ENCODE data around the gene EPHX1.

The EPHX1 gene

GRCh38 chr1:225820522-225821120 lies 10.7 kb downstream of the EPHX1 start:
- H2AK5ac ChIP-seq (ENCODE audit: low read length), result no peak overlapping the region
- H2BK15ac ChIP-seq (replicated peaks; ENCODE audit: low read depth), result no peak overlapping the region
- no peak overlapping the region for H3K23ac ChIP-seq (ENCODE audit: low read length)
- H3K9ac ChIP-seq (ENCODE audit: low read length), result no peak overlapping the region
- WGBS (ENCODE audit: extremely low coverage, insufficient coverage, low lambda C conversion rate), result 100% methylated on average over 1 of the region's 5 CpGs
- H3K79me1 ChIP-seq (ENCODE audit: low read length), result peaks cover 39% of the 10 kb centered on the region
- H3K79me2 ChIP-seq (ENCODE audit: control insufficient read depth, insufficient read depth, low read length), result peaks cover 43% of the 10 kb centered on the region
- H3K56ac ChIP-seq (ENCODE audit: low read length), result no peak overlapping the region
- DNase-seq, result no peak
- no peaks in the 10 kb centered on the region for H3K27me3 ChIP-seq (ENCODE audit: insufficient read depth, low read length, poor library complexity)
- no peak overlapping the region for H2BK5ac ChIP-seq (ENCODE audit: low read length)
- no peak overlapping the region for H3K18ac ChIP-seq (ENCODE audit: low read length)
- no peak overlapping the region for H4K8ac ChIP-seq (ENCODE audit: low read depth, low read length)
- H3K4me1 ChIP-seq (ENCODE audit: control insufficient read depth, low read depth, low read length), result peaks cover 24% of the 10 kb centered on the region
- no peak overlapping the region for H3K4me2 ChIP-seq (ENCODE audit: low read length)
- no peak overlapping the region for H3K4me3 ChIP-seq (ENCODE audit: low read length)
- H3K4ac ChIP-seq (ENCODE audit: low read depth, low read length), result no peak overlapping the region
- H2BK120ac ChIP-seq (ENCODE audit: low read depth, low read length), result no peak overlapping the region
- no peaks in the 10 kb centered on the region for H3K36me3 ChIP-seq (ENCODE audit: control insufficient read depth, insufficient read depth, low read length)
- H3K27ac ChIP-seq (ENCODE audit: low read depth, low read length), result no peak overlapping the region
- H4K5ac ChIP-seq (ENCODE audit: low read length), result no peak overlapping the region

DNA sequence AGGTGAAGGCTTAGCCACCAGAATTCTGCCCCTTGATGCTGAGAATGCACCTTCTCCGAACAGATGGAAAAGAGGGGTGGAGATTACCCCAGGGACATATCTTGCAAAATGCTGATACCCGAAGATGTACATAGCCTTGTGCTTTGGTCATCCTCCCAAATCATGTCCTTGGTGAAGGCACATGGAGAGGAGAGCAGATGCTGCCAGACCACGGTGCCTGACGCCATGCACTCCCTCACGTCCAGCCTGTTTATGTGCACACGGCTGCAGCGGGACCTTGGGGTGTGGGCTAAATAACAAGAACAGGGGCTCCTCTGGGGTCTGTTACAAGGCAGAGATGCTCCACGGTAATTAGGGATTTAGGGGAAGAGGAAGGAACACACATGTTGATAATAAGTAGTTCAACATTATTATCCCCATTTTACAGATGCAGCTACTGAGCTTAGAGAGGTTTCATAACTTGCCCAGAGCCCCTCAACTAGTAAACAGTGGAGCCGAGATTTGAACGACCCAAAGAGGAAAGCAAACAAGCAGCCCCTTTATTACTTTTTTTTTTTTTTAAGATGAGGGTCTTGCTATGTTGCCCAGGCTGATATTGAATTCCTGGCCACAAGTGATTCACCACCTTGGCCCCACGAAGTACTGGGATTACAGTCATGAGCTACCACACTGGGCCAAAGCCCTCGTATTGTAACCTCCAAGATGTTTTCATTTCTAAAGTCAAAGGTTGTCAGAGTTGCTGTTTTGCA lies 12.9 kb downstream of the EPHX1 start:
- Histone ChIP-seq H2BK5ac (ENCODE audit: low read length) (no peak overlapping the region), H3K4me2 (ENCODE audit: low read length) (no peak overlapping the region), H2BK15ac (replicated peaks; ENCODE audit: low read depth) (no peak overlapping the region), H3K9ac (ENCODE audit: low read length) (no peak overlapping the region), H3K23ac (ENCODE audit: low read length) (no peak overlapping the region), H3K79me1 (ENCODE audit: low read length) (peaks cover 34% of the 10 kb centered on the region), H3K36me3 (ENCODE audit: control insufficient read depth, insufficient read depth, low read length) (no peaks in the 10 kb centered on the region), H3K56ac (ENCODE audit: low read length) (no peak overlapping the region), H3K4me3 (ENCODE audit: low read length) (no peak overlapping the region), H3K27me3 (ENCODE audit: insufficient read depth, low read length, poor library complexity) (no peaks in the 10 kb centered on the region), H2AK5ac (ENCODE audit: low read length) (no peak overlapping the region), H3K4ac (ENCODE audit: low read depth, low read length) (no peak overlapping the region), H3K27ac (ENCODE audit: low read depth, low read length) (no peak overlapping the region), H3K18ac (ENCODE audit: low read length) (no peak overlapping the region), H4K5ac (ENCODE audit: low read length) (no peak overlapping the region), H4K8ac (ENCODE audit: low read depth, low read length) (no peak overlapping the region), H3K4me1 (ENCODE audit: control insufficient read depth, low read depth, low read length) (peaks cover 9% of the 10 kb centered on the region), H3K79me2 (ENCODE audit: control insufficient read depth, insufficient read depth, low read length) (peaks cover 32% of the 10 kb centered on the region), H2BK120ac (ENCODE audit: low read depth, low read length) (no peak overlapping the region)
- DNase-seq, result no peak
- no CpG with 5 or more reads among the region's 12 CpGs for WGBS (ENCODE audit: extremely low coverage, insufficient coverage, low lambda C conversion rate)

DNA sequence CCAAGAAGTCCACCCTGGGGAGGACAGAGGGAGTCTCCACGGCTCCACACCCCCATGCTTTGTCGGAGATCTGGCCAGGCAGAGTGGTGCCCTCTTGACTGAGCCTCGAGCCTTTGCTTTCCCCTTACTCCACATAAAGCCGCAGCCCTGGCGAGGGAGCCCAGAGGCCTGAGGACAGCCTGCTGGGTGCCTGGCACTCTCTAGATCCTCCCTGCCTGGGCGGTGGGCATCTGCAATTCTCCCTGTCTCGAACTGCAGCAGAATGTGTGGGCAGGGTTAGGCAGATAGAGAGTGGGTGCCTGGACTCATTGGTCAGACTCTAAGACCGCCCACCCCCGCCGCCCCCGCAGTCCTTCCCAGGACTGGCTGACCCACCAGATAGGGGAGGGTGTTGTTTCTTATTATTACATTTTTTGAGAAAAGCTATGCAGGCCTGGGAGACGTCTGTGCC lies 13.9 kb downstream of the EPHX1 start:
- H3K23ac ChIP-seq (ENCODE audit: low read length), result no peak overlapping the region
- no peak overlapping the region for H2BK5ac ChIP-seq (ENCODE audit: low read length)
- H3K79me1 ChIP-seq (ENCODE audit: low read length), result peaks cover 31% of the 10 kb centered on the region
- no peak overlapping the region for H3K18ac ChIP-seq (ENCODE audit: low read length)
- H3K4me3 ChIP-seq (ENCODE audit: low read length), result no peak overlapping the region
- no peaks in the 10 kb centered on the region for H3K36me3 ChIP-seq (ENCODE audit: control insufficient read depth, insufficient read depth, low read length)
- no peak overlapping the region for H3K4me2 ChIP-seq (ENCODE audit: low read length)
- no CpG with 5 or more reads among the region's 12 CpGs for WGBS (ENCODE audit: extremely low coverage, insufficient coverage, low lambda C conversion rate)
- no peak overlapping the region for H4K5ac ChIP-seq (ENCODE audit: low read length)
- H3K27me3 ChIP-seq (ENCODE audit: insufficient read depth, low read length, poor library complexity), result no peaks in the 10 kb centered on the region
- H3K56ac ChIP-seq (ENCODE audit: low read length), result no peak overlapping the region
- H4K8ac ChIP-seq (ENCODE audit: low read depth, low read length), result no peak overlapping the region
- no peak overlapping the region for H3K9ac ChIP-seq (ENCODE audit: low read length)
- H2BK120ac ChIP-seq (ENCODE audit: low read depth, low read length), result no peak overlapping the region
- no peak overlapping the region for H3K27ac ChIP-seq (ENCODE audit: low read depth, low read length)
- H2AK5ac ChIP-seq (ENCODE audit: low read length), result no peak overlapping the region
- peaks cover 27% of the 10 kb centered on the region for H3K79me2 ChIP-seq (ENCODE audit: control insufficient read depth, insufficient read depth, low read length)
- H3K4ac ChIP-seq (ENCODE audit: low read depth, low read length), result no peak overlapping the region
- peaks cover 4% of the 10 kb centered on the region for H3K4me1 ChIP-seq (ENCODE audit: control insufficient read depth, low read depth, low read length)
- H2BK15ac ChIP-seq (replicated peaks; ENCODE audit: low read depth), result no peak overlapping the region
- no peak for DNase-seq

- Histone ChIP-seq H4K5ac (ENCODE audit: low read length) (no peak overlapping the region), H2BK120ac (ENCODE audit: low read depth, low read length) (no peak overlapping the region), H2BK15ac (replicated peaks; ENCODE audit: low read depth) (no peak overlapping the region), H3K79me2 (ENCODE audit: control insufficient read depth, insufficient read depth, low read length) (peaks cover 24% of the 10 kb centered on the region), H3K79me1 (ENCODE audit: low read length) (peaks cover 31% of the 10 kb centered on the region), H4K8ac (ENCODE audit: low read depth, low read length) (no peak overlapping the region), H3K56ac (ENCODE audit: low read length) (no peak overlapping the region), H3K9ac (ENCODE audit: low read length) (no peak overlapping the region), H3K27ac (ENCODE audit: low read depth, low read length) (no peak overlapping the region), H3K18ac (ENCODE audit: low read length) (no peak overlapping the region), H3K36me3 (ENCODE audit: control insufficient read depth, insufficient read depth, low read length) (no peaks in the 10 kb centered on the region), H3K4me2 (ENCODE audit: low read length) (no peak overlapping the region), H2AK5ac (ENCODE audit: low read length) (no peak overlapping the region), H3K27me3 (ENCODE audit: insufficient read depth, low read length, poor library complexity) (no peaks in the 10 kb centered on the region), H3K23ac (ENCODE audit: low read length) (no peak overlapping the region), H3K4me1 (ENCODE audit: control insufficient read depth, low read depth, low read length) (peaks cover 4% of the 10 kb centered on the region), H3K4ac (ENCODE audit: low read depth, low read length) (no peak overlapping the region), H2BK5ac (ENCODE audit: low read length) (no peak overlapping the region), H3K4me3 (ENCODE audit: low read length) (no peak overlapping the region)
- no CpG with 5 or more reads among the region's 12 CpGs for WGBS (ENCODE audit: extremely low coverage, insufficient coverage, low lambda C conversion rate)
- no peak for DNase-seq
Measured at GRCh38 chr1:225824533-225824941, 14.6 kb downstream of the EPHX1 start.

DNA sequence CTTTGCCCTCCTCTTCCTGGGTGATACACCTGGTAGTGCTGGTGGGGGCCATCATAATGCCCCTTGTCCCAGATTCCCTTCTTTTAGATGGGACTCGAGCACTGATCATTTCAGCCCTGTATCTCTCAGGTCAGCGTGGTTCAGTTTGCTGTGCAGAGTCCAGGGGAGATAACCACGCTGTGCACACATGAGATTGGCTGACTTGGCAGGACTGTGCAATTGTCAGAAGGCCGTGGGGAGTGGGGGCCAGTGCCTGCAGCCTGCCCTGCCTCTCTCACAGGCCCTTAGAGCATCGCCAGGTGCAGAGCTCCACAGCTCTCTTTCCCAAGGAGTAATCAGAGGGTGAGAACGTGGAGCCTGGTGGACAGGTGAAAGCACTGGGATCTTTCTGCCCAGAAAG lies 15.2 kb downstream of the EPHX1 start:
- Histone ChIP-seq H4K8ac (ENCODE audit: low read depth, low read length) (no peak overlapping the region), H3K23ac (ENCODE audit: low read length) (no peak overlapping the region), H3K27me3 (ENCODE audit: insufficient read depth, low read length, poor library complexity) (no peaks in the 10 kb centered on the region), H2BK5ac (ENCODE audit: low read length) (no peak overlapping the region), H2AK5ac (ENCODE audit: low read length) (no peak overlapping the region), H3K27ac (ENCODE audit: low read depth, low read length) (no peak overlapping the region), H3K4me2 (ENCODE audit: low read length) (no peak overlapping the region), H3K79me1 (ENCODE audit: low read length) (peaks cover 29% of the 10 kb centered on the region), H3K4ac (ENCODE audit: low read depth, low read length) (no peak overlapping the region), H3K56ac (ENCODE audit: low read length) (no peak overlapping the region), H3K18ac (ENCODE audit: low read length) (no peak overlapping the region), H2BK120ac (ENCODE audit: low read depth, low read length) (no peak overlapping the region), H4K5ac (ENCODE audit: low read length) (no peak overlapping the region), H3K79me2 (ENCODE audit: control insufficient read depth, insufficient read depth, low read length) (peaks cover 20% of the 10 kb centered on the region), H3K4me3 (ENCODE audit: low read length) (no peak overlapping the region), H3K4me1 (ENCODE audit: control insufficient read depth, low read depth, low read length) (peaks cover 4% of the 10 kb centered on the region), H2BK15ac (replicated peaks; ENCODE audit: low read depth) (no peak overlapping the region), H3K36me3 (ENCODE audit: control insufficient read depth, insufficient read depth, low read length) (no peaks in the 10 kb centered on the region), H3K9ac (ENCODE audit: low read length) (no peak overlapping the region)
- no CpG with 5 or more reads among the region's 6 CpGs for WGBS (ENCODE audit: extremely low coverage, insufficient coverage, low lambda C conversion rate)
- DNase-seq, result no peak

Data from mesendoderm (in vitro differentiated cells).